HG03280 (cell line): ENCODE results near the gene OVAAL.
"Not testable (repeated sequence)": the region's sequence is repeated elsewhere in the genome, so short reads cannot be mapped to it uniquely, and the experiment has no call there.

Experiments used
- ATAC-seq: cut with Tn5 transposase; IDR thresholded peaks from one replicate; pipeline ENCODE4 v1.9.1; 2021; ENCODE audit warnings: mild to moderate bottlenecking, moderate library complexity; ENCODE audit not compliant: unreplicated experiment

The OVAAL gene

GRCh38 chr1:180540697-180541594 is 17.8 kb upstream of the OVAAL start:
- ATAC-seq = no peak

DNA sequence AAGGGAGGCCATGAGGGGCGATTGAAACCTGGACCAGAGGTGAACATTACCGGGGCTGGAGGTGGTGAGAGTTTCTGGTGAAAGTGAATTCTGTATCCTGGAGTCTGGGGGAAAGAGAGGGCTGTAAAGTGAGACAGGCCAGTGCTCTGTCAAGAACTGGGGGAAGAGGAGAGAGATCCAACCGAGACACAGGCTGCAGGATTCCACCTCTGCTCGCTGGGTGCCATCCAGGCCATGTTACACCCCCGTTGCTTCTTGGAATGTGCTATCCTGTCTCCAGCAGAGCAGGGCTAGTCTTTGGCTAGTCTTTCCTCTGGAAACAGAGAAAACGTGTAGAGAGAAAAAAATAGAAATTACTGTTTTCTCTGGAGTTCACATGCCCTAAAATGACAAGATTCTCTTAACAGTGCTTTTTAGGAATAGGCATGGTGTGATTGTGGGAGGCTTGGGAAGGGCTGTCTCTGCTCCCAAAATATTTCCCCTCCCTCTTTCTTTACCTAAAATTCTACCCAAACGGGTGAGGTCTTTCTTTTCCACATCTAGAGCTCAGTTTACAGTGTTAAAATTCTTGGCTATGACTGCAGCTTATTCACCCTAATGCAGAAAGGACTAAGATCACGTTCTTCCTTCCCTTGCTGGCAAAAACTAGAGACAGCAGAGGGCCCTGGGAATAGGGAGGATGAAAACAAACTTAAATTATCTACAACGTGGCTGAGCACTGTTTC is 16.5 kb upstream of the OVAAL start:
- ATAC-seq = no peak

- ATAC-seq = no peak
These were observed 16.0 kb upstream of the OVAAL start for GRCh38 chr1:180542838-180543145.

- ATAC-seq = no peak
These were observed 14.7 kb upstream of the OVAAL start for GRCh38 chr1:180544050-180544449.

- no peak for ATAC-seq
These were observed 12.8 kb upstream of the OVAAL start for GRCh38 chr1:180545991-180546390.

DNA sequence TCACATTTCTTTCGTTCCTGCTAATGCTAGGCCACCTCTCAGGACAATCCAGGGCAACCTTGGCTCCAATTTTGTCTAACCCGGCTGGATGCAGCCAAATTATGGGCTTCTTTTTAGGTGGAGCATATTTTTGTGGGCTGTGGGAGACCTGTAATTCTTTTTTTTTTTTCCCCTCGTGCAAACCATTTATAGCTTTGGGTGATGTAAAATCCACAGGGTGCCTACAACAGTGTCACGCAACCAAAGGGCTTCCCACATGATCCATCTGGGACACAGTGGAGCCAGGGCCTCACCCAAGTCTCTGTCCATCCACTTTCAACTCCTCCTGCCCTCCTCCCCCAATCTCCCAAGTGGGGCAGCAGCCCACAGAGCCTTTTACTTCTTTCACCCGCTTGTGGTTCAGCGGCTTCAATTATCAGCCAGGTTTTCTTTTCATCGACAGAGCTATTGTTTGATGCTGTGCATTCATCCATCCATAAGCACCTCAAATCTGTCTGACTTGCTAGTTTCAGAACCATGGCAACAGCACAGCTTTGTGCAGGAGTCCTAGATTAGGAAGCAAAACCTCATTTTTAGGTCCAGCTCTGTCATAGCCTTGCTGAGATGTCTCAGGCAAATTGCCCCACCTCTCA is 10.0 kb upstream of the OVAAL start:
- ATAC-seq = no peak

GRCh38 chr1:180549770-180550169 is 9.0 kb upstream of the OVAAL start:
- ATAC-seq = not testable (repeated sequence)

DNA sequence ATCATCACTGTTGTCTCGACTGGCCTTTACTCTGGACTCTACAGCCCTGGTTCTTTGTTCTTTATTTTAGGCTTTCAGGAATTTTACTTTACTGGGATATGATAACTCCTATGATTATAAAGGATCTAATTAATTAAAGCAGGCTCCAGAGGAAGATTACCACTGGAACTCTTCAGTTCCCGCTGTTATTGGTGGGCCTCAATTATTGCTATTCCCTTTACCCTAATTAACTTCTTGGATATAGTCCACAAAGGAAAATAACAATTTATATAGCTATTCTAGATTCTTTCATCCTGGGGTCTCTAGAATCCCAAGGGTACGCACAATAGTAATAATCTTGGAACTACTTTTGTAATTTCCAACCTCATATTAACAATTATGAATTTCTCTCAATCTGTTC is 8.5 kb upstream of the OVAAL start:
- ATAC-seq = no peak

- ATAC-seq = no peak
These were observed 6.8 kb upstream of the OVAAL start for GRCh38 chr1:180551997-180552396.

DNA sequence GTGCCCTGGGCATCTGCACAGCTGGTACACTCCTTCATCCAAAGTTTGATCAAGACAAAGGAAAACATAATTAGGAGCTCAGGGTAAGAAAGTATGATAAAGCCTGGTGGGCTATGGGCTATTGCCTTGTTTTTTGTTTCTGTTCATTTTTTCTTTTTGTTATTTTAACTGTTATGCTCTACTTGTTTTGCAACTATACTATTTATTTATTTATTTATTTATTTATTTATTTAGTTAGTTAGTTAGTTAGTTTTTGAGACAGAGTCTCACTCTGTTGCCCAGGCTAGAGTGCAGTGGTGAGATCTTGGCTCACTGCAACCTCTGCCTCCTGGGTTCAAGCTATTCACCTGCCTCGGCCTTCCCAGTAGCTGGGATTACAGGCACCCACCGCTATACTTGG is 5.7 kb upstream of the OVAAL start:
- not testable (repeated sequence) for ATAC-seq

DNA sequence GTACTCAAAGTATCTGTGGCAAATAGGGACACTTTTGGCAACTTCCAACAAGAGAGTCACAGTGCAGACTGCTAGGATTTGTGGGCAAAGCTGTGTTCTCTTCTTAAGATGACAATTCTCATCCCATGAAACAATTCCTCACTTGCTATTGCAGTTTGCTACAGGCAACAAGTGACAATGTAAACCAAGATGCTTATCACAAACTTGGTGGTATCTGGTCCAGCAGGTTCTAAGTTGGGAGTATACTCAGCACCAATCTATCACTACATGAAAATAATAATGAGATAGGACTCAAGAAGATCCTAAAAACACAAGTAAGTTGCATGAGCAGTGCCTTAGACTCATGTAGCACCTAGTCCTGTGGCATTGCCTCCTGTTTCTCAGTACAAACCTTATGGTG is 3.4 kb upstream of the OVAAL start:
- no peak for ATAC-seq

- no peak for ATAC-seq
These were observed 1.6 kb downstream of the OVAAL start for GRCh38 chr1:180560200-180560867.

DNA sequence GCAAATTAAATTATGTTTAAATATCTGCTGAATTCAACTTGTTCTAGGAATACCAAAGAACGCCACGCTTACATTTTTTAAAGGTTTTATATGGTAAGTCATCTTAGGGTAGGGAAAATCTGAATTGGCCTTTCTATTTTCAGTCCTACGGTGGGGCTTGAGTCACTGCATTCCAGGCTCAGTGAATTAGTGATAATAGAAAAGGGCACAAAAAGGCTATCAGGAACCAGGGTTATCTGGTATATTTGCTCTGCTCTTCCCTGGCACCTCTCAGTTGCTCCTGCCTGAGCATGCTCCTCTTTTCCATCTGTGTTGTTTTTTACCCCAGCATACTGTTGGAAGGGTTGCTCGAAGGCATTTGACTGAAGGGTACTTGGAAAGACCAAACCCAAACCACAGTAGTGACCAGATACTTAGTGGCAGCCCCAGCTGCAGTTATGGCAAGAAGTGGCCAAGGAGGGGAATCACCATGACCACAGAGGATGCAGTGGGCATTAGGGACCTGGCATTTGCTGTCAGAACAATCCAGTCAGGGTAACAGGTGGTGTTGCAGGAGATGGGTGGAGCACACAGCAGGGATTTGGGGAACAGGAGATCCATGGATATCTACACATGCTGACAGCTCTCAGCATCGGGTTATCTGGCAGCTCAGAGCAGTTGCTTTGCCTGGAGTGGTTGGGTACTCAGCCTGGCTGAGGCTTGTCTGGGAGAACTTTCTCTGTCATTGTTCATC is 2.3 kb downstream of the OVAAL start:
- no peak for ATAC-seq

DNA sequence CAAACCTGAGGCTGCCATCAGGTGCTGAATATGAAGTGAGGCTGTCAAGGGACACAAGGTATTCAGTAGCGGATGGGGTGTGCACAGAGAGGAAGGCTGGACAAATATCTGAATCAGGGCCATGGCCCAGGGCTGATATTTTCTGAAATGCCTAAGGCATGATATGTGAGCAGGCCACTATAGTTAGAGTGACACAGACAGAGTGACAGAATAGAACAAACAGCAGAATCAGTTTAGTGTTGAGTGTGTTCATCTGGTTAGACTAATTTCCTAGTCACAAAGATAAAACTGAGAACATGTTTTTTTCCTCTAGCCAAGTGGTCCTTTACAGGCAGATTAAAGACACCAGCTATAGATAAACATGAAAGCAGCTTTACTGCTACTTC is 3.9 kb downstream of the OVAAL start:
- ATAC-seq = no peak

GRCh38 chr1:180563026-180563827 is 4.5 kb downstream of the OVAAL start:
- no peak for ATAC-seq

- ATAC-seq = no peak
These were observed 6.5 kb downstream of the OVAAL start for GRCh38 chr1:180565121-180565871.

GRCh38 chr1:180566026-180566425 is 7.3 kb downstream of the OVAAL start:
- no peak for ATAC-seq

DNA sequence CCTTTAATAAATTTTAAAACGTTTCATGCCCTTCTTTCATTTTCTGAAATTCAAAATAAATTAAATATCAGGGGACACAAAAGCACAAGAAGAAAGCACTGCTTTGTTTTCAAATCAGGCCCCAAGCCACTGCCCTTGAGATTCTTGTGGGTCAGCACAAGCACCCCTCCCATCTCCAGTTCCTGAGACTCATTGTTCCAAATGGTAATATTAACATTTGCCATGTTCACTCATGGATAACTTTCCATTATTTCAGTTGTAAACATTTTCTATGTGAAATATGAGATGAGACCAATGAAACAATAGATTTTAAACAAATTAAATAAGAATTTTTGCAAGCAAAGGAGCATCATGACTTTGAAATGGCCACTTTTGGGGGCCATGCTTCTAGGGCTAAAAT is 7.7 kb downstream of the OVAAL start:
- no peak for ATAC-seq

DNA sequence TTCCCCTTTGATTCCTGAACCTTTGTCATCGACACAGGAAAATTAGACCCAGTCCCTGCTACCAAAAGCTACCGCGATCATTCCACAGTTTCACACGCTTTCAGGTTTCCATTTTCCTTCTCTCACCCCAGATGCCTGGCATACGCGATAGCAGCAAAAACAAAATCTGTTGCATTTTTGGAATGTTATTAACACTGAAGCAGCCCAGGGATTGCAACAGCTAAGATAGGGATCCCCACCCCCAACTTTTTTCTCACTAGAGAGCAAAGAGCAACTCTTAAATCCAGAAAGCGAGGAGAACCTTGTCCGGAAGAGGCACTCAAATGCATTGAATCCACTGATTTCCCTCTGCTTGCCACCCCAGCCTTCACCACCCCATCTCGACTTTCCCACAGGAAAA is 8.9 kb downstream of the OVAAL start:
- ATAC-seq = no peak
